Hepatocyte (in vitro differentiated cells): Measurements from ENCODE around the gene PSD.

Experiments used
- CTCF ChIP-seq: fragments of 200-600 bp; sonication (generic); IDR thresholded peaks from 2 replicates; pipeline ENCODE4 v1.5.1; 2016; ENCODE audit warnings: antibody characterized with exemption, mild to moderate bottlenecking; ENCODE audit not compliant: poor library complexity
- EZH2 ChIP-seq: fragments of 200-600 bp; sonication (generic); IDR thresholded peaks from 2 replicates; pipeline ENCODE4 v1.6.1; 2016; ENCODE audit warnings: antibody characterized with exemption, mild to moderate bottlenecking, borderline replicate concordance
- EZH2phosphoT487 ChIP-seq: fragments of 200-600 bp; sonication (generic); IDR thresholded peaks from one replicate; pipeline ENCODE4 v1.6.1; 2018; ENCODE audit warnings: antibody characterized with exemption, mild to moderate bottlenecking, low read depth, moderate library complexity; ENCODE audit not compliant: unreplicated experiment, severe bottlenecking

- no peak for TF ChIP-seq CTCF
- no peak for TF ChIP-seq EZH2
- no peak for TF ChIP-seq EZH2phosphoT487
Observed at GRCh38 chr10:102389894-102390293, 28.7 kb downstream of the PSD start.
